Neural cell (in vitro differentiated cells): ENCODE measurements around the gene STK38L.

Source experiments
- EP300 ChIP-seq: fragments of 450-650 bp; conservative IDR thresholded peaks from 2 replicates; pipeline ENCODE4 v1.6.1; 2014; ENCODE audit warnings: antibody characterized with exemption, mild to moderate bottlenecking, moderate library complexity; ENCODE audit not compliant: poor library complexity, severe bottlenecking
- RAD21 ChIP-seq: fragments of 450-650 bp; conservative IDR thresholded peaks from 2 replicates; pipeline ENCODE4 v1.6.1; 2014; ENCODE audit warnings: antibody characterized with exemption, mild to moderate bottlenecking, moderate library complexity

DNA sequence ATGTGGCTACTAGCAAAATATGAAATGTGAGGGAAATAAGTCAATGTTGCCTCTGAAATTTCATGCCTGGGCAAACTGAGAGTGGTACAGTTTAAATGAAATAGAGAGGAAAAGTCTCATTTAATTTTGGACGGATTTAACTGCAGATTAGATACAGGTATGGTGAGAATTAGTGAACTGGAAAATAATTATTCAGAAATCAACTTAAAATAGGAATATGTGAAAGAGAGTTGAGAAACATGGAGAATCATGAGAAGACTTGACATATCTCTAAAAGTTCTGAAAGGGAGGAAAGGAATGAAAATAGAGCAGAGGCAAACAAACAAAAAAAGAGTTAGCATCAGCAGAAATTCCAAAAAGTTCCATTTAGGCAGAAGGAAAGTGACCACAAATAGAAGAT is 55.0 kb downstream of the STK38L start:
- no peak for TF ChIP-seq RAD21
- no peak for TF ChIP-seq EP300
